LHCN-M2 (cell line): ENCODE measurements around the gene MPHOSPH9. TPM values are rescaled to one million over a fixed set of nuclear protein-coding genes. Genes with fewer than 3 reads are reported as not detected.
A peak's percentile ranks its signal among the peaks of the same experiment; 100 is the strongest.

Experiments used
- DNase-seq: peaks from one replicate; pipeline ENCODE4 v3.0.0-alpha.2; 2012; ENCODE audit warnings: low read depth
- total RNA-seq: library from RNA; depleted of rRNA; stranded (reverse); fragments of >200 nt; gene quantifications from 2 replicates; pipeline ENCODE4 v1.2.3, GENCODE V29; 2014

MPHOSPH9 gene
- total RNA-seq, 1 experiment from 2014 or later, result 52.6 TPM

DNA sequence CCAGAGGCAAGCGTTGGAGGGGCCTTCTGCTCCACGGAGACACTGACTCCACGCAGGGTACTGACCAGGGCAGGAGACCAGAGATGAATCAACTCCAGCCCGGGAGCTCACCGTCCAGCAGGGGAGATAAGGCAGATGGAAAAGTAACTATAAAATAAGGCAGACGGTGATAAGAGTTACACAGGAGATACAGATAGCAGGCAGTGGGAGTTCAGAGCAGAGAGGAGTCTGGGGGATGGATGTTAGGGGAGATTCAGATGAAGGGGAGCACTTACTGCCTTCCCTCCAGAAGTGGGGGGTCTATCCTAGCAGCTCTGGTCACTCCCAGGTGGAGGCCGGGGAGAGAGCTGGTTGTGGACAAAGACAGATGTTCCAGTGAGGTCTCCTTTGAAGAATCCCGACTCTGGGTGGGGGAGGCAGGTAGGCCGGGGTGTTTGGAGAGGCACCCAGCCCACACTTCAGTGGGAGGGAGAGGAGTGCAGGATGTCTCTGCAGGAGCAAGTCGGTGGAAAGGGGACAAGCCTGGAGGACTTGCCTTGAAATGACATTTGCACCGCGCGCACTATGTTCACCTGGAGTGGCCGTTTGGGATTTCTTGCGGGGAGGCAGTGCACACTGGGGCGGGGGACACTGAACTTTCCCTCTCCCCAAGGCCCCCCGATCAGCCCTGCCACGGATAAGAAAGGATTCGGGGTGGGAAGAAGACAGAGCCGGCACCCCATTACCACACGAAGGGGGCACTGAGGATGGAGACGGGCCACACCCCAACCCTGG is 83.3 kb downstream of the MPHOSPH9 start:
- DNase-seq, result no peak

GRCh38 chr12:123149088-123149487 is 83.9 kb downstream of the MPHOSPH9 start:
- DNase-seq, result no peak

DNA sequence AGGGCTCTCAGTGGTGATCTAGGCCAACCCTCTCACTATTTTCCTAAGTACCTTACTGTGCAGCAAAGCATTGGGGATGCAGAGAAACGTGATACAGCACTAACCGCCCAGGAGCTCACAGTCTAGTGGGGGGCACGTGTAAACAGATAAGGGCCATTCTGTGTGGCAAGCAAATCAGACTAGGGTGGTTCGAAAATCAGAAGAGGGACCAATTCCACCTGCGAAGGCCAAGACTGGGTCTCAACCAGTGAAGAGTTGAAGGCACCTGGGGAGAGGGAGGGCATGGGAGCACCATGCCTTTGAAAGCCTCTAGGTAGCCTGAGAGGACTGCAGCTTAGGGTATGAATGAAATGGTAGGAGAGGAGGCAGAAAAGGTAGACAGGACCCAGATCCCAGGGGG is 84.3 kb downstream of the MPHOSPH9 start:
- no peak for DNase-seq

DNA sequence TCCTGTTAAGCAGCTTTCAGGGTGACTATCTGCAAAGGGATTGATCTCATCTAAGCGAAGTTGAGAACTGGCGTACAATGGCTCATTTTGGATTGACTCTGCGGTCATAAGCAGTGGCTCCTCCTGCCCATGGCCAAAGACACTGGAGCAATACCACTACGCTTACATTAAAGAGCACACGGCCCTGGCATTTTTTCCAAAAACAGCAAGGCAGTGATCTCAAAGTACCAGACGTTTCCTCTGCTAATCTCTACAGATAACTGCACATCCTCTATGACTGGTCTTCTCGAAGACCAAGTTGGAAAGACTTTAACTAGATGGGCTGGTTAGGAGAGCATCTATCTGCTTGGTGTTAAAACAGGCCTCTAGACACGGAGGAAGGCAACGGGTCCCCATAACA is 84.7 kb downstream of the MPHOSPH9 start:
- no peak for DNase-seq

DNA sequence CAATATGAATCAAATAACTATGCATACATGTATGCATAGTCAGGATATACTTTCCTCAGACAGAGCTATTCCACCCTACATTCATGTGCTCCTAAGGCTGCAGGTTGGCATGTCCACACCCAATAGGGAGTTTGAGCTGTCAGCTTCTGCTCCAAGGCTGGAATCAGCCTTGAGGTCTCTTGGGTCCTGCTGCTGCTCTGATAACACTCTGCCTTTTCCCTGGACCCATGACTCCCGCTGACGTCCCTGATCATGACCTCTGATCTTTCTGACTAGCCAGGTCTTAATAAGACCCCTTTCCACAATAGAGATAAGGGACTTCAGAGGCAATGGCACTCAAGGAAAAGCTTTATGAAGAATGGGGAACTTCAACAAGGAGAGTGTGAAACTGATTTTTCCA is 87.7 kb downstream of the MPHOSPH9 start:
- no peak for DNase-seq

DNA sequence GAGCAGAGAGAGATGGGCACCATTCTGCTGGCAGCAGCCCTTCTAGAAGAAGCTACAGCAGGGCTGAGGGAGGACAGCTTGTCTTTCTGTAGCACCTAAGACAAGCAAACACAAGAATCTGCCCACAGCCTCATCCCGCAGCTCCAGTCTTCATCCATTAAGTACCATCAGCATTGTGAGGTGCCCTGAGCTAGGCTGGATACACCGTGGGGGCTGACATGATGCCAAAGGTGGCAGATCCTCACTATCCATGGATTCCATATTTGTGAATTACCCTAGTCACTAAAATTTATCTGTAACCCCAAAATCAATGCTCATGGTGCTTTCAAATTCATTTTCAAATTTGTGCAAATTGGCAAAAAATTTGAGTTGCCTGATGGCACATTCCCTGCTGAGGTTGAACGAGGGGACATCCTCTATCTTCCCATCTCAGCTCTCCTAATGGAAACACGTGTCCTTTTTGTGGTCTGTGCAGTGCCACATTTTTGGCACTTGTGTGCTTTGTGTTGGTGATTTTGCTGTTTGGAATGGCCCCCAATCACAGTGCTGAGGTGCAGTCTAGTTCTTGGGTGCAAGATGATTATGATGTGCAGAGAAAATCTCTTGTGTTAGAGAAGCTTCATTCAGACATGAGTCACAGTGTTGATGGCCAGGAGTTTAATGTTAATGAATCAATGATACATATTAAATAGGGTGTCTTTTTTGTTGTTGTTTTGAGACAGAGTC is 89.0 kb downstream of the MPHOSPH9 start:
- DNase-seq, result no peak

GRCh38 chr12:123142921-123143735 is 89.8 kb downstream of the MPHOSPH9 start:
- DNase-seq, result no peak

DNA sequence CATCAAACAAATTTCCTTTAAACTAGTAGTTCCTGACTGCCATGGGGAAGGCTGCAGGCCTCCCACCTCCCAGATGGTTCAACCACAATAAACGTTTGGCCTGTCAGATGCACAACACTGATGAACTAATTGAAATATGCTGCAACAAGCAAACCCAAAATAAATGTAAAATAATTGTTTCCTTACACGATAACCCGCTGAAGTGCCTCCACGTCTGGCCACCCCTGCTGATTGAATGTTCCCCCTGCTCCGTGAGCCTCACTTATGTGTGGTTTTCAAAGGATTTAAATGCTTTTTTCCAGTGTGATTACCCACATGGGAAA is 90.5 kb downstream of the MPHOSPH9 start:
- DNase-seq, result no peak

GRCh38 chr12:123141615-123142517 is 91.1 kb downstream of the MPHOSPH9 start:
- DNase-seq, result peak; percentile 76

- DNase-seq, result no peak
Observed at GRCh38 chr12:123140676-123141614, 92.0 kb downstream of the MPHOSPH9 start.

GRCh38 chr12:123139926-123140675 is 92.8 kb downstream of the MPHOSPH9 start:
- DNase-seq, result peak; percentile 70

DNA sequence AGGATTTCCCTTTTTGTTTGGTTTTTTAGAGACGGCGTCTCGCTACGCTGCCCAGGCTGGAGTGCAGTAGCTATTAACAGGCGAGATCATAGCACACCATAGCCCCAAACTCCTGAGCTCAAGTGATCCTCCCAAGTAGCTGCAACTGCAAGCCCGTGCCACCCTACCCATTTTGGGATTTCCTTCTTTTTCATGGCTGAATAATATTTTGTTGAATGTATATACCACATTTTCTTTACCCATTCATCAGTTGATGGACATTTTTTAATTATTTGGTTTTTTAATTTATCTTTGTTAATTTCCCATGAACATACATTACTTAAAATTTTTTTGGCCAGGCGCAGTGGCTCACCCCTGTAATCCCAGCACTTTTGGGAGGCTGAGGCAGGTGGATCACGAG is 97.3 kb downstream of the MPHOSPH9 start:
- DNase-seq, result no peak

DNA sequence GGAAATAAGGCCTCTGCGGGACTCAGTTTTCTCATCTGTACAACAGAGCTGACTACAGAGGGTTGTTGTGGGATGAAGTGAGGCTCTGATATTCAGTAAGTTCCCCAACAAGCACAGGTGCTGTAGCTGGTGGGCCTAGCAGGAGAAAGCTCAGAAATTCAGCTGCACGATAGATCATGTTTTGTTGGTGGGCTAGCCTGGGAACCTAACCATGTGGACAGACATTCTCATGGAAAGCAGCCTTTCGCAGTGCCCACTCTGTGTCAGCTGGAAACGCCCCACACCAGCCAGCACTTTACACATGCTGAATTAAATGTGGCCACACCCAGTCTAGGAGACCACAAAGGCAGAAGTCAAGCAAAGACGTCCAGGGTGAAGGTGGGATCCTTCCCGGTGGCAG is 98.1 kb downstream of the MPHOSPH9 start:
- no peak for DNase-seq

GRCh38 chr12:123134271-123134671 is 98.7 kb downstream of the MPHOSPH9 start:
- DNase-seq, result no peak

DNA sequence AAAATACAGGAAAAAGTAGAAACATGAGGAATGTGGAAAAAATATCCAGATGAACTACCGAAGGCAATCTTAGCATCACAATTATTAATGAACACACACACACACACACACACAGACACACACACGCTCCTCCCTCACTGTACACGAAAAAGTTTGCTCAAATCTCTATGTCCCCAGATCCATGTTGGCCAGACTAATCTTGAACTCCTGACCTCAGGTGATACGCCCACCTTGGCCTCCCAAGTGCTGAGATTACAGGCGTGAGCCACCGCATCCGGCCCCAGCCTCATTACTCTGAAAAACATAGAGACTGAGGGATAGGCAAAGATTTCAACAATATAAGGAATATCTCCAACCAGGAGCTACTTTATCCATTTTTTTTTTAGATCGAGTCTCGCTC is 99.2 kb downstream of the MPHOSPH9 start:
- no peak for DNase-seq

DNA sequence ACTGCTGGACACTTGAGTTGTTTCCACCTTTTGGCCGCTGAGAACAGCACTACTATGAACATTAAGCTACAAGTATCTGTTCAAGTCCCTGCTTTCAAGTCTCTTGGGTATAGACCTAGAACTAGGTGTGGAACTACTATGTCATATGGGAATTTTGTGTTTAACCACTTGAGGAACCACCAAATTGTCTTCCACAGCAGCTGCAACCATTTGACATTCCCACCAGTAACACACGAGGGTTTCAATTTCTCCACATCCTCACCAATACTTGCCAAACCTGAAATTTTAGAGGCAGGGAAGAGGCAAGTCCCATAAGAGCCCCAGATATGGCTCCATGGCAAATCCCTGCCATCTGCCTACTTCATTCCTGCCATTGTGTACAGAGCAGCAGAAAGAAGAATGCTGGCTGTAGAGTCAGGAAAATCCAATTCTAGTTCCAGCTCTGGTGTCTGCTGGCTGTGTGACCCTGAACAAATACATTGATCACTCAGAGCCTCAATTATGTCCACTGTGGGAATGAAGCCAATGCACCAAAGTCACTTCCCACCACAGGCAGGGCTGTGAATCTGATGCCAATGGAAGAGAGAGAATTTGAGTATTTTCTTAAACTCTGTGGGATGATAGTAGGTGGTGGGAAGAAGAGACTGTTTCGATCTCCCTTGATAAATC is 99.9 kb downstream of the MPHOSPH9 start:
- DNase-seq, result peak; percentile 53

DNA sequence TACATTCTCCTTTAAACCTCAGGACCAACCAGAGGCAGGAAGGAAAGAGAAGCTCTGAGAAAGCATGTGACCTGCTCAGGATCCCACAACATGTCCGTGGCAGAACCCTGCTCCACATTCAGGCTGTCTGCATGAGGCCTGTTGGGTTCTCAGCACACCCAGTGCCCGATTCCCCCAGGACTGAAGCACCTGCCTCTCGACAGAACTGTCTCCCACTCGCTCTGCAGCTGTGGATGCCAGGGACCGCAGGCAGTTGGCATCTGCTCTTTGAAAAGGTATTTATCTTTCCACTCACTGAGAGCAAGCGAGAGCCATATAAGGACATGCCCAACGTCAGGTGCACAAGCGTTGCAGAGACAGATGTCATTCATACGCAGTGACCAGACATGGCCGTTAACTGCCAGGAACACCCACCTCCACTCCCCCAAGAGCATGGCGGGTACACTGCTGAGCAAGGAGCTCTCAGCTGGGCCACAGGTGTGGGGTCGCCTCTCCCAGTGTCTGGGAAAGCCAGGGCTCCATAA is 101.0 kb downstream of the MPHOSPH9 start:
- no peak for DNase-seq

- DNase-seq, result no peak
Observed at GRCh38 chr12:123131291-123131832, 101.6 kb downstream of the MPHOSPH9 start.
